IPS-NIHi11 (cell line): Measurements from ENCODE around the gene PLPPR1.
"Not testable (repeated sequence)": the region's sequence is repeated elsewhere in the genome, so short reads cannot be mapped to it uniquely, and the experiment has no call there.

Experiments used
- DNase-seq: peaks from one replicate; pipeline ENCODE4 v3.0.0; 2012; ENCODE audit warnings: mixed read lengths, low spot score

Gene PLPPR1

GRCh38 chr9:101028346-101029314 is at the start of gene PLPPR1:
Gene PLPPR1, plus strand, starts transcription at chr9:101028727.
- DNase-seq, result peak; percentile 82

GRCh38 chr9:100989731-100990130 is 38.8 kb upstream of the PLPPR1 start:
- no peak for DNase-seq

- DNase-seq, result no peak
These were observed 37.7 kb upstream of the PLPPR1 start for GRCh38 chr9:100990605-100991381.

- DNase-seq, result no peak
These were observed 35.9 kb upstream of the PLPPR1 start for GRCh38 chr9:100992632-100993031.

GRCh38 chr9:100999906-101000544 is 28.5 kb upstream of the PLPPR1 start:
- DNase-seq, result no peak

DNA sequence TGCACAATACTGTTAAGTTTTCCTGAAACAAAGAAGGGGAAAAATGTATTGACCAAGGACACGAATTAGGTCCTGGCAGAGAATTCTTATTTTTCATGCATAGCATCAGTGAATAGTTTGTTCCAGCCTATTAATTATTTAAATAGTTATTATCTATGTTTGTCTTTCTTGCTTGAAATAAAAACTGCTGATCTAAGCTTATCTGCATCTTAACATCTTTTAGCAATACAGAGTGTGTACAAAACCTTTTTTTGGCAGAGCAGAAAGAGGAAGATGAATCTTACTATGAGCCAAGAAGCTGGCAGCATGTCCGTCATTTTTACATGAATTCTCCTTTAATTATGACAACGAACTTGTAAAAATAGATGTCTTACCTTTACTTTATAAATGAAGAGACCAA is 23.3 kb upstream of the PLPPR1 start:
- no peak for DNase-seq

GRCh38 chr9:101014566-101014965 is 14.0 kb upstream of the PLPPR1 start:
- no peak for DNase-seq

GRCh38 chr9:101018467-101018866 is 10.1 kb upstream of the PLPPR1 start:
- DNase-seq, result no peak

GRCh38 chr9:101022704-101023103 is 5.8 kb upstream of the PLPPR1 start:
- no peak for DNase-seq

- DNase-seq, result no peak
These were observed 2.6 kb upstream of the PLPPR1 start for GRCh38 chr9:101025940-101026339.

DNA sequence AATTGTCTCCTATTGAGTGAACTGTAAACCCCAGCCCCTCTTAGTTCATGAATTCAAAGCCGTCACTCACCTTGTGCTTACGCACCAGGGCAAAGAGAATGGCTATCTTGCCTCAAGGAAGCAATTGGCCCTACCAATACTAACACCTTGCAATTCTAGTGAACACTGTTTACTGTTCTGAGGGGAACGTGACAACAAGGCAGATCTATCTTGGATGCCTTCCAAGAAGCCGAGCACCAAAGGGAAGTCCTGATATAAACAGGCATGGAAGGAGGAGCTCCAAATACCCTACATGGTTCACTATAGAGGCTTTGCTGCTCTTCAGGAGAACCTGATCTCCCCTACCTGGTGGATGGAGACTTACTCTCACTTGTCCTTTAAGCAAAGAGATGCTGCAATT is 1.7 kb upstream of the PLPPR1 start:
- DNase-seq, result no peak

- no peak for DNase-seq
These were observed 1.3 kb upstream of the PLPPR1 start for GRCh38 chr9:101027236-101027635.

DNA sequence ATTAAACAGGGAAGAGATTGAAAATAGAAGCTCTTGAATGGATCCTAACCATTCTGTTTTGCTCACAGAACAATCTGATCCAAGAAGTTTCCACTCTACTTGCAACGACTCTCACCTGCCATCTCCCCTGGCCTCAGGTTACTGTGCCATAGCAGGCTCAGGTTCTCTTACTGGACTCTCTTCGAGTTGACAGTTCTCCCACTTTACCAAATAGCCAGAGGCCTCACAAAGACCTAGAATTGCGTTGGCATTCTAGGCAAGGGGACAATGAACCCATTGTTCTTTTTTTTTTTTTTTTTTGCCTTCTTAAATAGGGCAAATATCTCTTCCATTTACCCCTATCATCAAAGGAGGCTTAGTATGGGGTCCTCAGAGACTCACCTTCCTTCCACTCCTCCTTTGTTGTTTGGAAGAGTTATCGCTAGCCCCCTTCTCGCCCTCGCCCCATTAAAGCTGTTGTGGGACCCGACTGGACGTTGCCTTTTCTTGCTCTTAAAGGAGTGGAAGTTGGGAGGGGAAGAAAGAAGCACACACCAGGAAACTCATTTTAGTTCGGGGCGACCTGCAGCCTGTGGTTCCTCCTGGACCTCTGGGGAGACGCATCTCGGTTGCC is 688 bp upstream of the PLPPR1 start:
- no peak for DNase-seq

DNA sequence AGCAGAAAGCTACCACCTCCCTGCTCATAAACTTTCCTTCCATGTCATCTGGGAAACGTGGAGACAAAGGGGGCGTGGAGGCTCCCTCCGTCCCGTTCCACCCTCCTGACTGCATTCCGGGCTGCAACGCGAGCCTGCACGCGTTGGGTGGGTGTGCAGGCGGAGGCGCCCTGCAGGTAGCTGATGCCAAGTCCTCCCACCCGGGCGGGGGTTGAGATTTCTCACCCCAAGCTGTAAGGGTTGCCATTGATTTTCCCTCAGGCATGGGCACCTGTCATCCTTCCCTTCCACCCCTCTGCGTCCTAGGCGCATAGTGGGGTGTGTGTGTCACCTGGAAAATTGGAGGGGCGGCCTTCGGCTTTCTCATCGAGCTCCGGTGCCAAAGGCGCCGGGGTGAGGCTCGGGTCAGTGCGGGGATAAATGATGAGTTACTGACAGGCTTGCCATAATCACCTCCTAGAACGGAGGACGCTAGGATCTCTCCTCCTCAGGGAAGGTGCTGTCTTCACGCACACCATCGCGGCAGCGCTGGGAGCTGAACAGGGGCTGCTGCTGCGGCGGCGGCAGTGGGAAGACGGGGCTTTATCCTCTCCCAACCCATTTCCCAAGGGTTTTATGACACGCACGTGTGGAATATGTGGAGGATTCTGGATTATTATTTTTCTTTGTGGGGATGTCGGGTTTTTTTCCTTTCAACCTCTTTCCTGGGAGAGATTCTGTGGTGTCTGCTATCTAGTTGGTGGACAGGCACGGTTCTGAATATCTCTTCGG is 973 bp downstream of the PLPPR1 start:
- DNase-seq, result no peak

- no peak for DNase-seq
These were observed 1.5 kb downstream of the PLPPR1 start for GRCh38 chr9:101030086-101030391.

GRCh38 chr9:101032426-101032825 is 3.9 kb downstream of the PLPPR1 start:
- DNase-seq, result no peak

DNA sequence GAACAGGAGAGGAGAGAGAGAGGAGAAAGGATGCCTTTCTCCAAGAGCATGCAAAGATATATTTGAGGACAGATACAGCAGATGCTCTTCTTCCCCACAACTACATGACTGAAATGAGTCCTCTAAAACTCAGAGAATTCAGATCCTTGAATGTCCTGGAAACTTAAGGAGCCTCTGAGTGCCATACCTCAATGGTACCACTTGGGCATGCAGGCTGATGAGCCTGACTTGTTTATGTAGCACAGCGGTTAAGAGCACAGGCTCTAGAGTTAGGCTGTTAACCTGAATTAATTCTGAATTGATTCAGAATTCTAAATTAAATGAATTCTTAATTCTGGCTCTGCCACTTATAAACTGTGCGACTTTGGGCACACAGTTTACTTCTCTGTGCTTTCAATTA is 5.7 kb downstream of the PLPPR1 start:
- no peak for DNase-seq

- no peak for DNase-seq
These were observed 6.6 kb downstream of the PLPPR1 start for GRCh38 chr9:101035098-101035497.

DNA sequence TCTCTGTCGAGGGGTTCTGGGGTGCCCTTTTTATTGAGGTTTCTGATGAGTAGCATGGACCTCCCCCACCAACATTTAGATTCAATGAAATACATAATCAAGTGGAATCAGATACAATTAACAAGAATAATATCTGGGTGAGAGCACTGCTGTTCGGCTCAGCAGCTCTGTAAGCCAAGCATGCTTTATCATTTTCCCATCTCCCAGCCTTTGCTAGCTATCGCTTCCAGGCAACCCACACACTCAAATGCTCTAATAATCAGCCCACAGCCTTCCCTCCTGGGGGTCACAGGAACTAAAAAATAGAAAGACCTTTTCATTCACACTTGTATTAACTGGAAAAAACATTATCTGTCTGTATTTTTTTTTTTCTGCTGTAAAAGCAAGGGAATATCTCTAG is 8.9 kb downstream of the PLPPR1 start:
- DNase-seq, result no peak

DNA sequence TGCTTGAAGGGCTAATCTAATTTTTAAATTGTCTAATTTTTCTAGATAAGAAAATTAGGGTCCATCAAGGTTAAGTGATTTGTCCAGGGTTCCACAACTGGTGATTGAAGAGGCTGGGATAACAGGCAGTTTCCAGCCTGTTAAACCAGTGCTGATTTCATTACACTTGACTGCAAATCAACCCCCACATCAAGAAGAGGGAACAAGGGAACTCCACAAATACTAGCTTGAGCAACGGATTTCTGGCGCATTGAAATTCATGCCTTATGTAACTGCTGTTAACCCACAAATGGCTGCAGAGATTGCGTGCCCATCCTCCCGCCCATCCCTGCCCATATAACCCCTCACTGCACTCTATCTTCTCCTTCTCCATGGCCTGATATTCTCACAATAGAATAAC is 10.0 kb downstream of the PLPPR1 start:
- no peak for DNase-seq

DNA sequence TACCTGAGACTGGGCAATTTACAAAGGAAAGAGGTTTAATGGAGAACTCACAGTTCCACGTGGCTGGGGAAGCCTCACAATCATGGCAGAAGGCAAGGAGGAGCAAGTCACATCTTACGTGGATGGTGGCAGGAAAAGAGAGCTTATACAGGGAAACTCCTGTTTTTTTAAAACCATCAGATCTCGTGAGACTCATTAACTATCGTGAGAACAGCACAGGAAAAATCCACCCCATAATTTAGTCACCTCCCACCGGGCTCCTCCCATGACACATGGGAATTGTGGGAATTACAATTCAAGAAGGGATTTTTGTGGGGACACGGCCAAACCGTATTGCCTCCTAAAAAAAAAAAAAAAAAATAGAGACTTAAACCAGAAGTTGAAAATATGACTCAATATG is 11.1 kb downstream of the PLPPR1 start:
- DNase-seq, result not testable (repeated sequence)
